UCSD-AML1 (cell line): ENCODE data around the gene NCKAP1.
"Not testable (repeated sequence)": the region's sequence is repeated elsewhere in the genome, so short reads cannot be mapped to it uniquely, and the experiment has no call there.

ENCODE experiments used
- DNase-seq: peaks from one replicate; lab custom pipeline; 2025; ENCODE audit not compliant: unreplicated experiment; lab: John Stamatoyannopoulos, UW

The NCKAP1 gene

DNA sequence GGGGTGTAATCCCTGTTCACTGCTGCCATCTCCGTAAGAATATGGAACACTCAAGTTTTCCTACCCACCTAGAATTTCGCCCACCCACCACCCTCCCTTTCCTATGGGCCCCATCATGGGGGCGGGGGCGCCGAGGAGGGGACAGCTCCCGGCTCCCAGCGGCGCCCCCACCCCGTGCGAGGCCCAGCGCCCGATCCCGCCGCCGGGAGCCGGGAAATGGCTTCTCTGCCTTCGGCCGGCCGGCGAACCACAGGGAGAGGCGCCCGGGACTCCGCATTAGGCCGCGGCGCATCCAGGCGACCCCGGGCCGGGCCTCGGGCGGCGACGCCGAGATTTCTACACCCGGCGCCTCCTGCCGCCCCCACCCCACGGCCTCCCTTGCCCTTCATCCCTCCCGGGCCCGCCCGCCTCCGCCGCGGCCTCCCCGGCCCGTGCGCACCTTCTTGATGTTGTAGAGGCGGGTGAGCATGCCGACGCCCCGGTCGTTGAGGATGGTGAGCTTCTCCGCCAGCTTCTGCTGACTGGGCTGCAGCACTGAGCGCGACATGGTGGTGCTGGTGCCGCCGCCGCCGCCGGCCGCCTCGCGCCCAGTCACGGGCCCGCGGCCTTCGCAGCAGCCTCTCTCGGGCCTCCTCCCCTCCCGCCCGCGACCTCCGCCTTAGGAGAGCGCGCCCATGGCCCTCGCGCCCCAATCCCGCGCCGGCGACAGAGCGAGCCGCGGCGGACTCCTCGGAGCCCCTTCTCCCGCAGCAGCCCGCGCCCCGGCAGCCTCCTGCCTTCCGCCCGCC, 510 bp downstream of the NCKAP1 start:
- DNase-seq, result peak; percentile 54

- no peak for DNase-seq
These were observed 1.1 kb downstream of the NCKAP1 start for GRCh38 chr2:183037074-183037552.

- no peak for DNase-seq
These were observed 2.1 kb downstream of the NCKAP1 start for GRCh38 chr2:183035954-183036669.

GRCh38 chr2:183035298-183035953, 2.8 kb downstream of the NCKAP1 start:
- no peak for DNase-seq

- DNase-seq, result no peak
These were observed 3.5 kb downstream of the NCKAP1 start for GRCh38 chr2:183034806-183035205.

- no peak for DNase-seq
These were observed 4.3 kb downstream of the NCKAP1 start for GRCh38 chr2:183033951-183034350.

- DNase-seq, result no peak
These were observed 6.1 kb downstream of the NCKAP1 start for GRCh38 chr2:183031911-183032794.

DNA sequence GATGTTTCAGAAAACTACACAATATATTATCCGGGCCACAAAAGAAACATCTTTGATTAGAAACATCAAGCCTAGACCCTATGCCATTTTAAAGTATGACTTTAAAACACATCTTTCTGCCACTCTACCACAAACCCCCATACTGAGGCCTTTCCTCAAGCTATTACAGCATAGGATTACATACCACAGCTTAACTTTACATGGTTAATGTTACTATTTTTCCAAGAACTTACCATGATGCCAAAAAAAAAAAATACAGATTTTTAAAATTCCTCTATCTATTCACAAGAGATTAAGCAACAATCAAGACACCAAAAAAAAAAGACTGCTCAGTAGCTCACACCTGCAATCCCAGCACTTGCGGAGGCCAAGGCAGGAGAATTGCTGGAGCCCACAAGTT, 9.0 kb downstream of the NCKAP1 start:
- DNase-seq, result no peak

DNA sequence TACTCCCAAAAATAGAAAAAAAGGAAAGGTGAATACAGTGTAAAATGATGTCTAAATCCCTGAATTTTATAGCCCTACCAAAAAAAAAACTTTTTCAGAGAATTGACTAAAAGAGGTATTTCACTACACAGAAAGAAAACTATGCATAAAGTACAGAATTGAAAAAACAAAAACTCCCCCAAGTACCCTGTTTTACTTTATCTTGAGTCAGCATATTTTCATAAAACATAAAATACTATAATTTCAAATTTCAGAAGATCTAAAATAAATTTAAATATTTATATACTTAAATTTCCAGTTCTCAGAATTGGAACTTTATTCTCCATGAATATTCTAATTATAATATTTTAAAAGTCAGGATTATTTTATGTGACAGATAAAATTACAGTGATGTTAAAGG, 10.1 kb downstream of the NCKAP1 start:
- no peak for DNase-seq

- no peak for DNase-seq
These were observed 10.8 kb downstream of the NCKAP1 start for GRCh38 chr2:183027443-183027842.

GRCh38 chr2:183026424-183026823, 11.8 kb downstream of the NCKAP1 start:
- no peak for DNase-seq

DNA sequence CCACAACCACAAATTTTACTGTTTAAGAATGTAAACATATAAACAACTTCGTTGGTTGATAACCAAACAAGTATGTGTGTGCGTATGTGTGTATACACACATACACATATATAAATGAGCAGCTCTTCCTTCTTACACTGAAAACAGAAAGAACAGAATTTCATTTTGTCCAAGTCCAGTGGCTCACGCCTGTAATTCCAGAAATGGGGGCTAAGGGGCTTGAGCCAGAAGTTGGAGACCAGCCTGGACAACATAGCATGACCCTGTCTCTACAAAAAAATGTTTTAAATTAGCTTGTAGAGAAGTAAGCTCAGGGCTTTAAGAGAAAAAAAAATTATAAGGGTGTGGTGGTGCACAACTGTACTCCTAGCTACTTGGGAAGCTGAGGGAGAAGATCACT, 12.3 kb downstream of the NCKAP1 start:
- no peak for DNase-seq

GRCh38 chr2:183024339-183025095, 13.7 kb downstream of the NCKAP1 start:
- no peak for DNase-seq

DNA sequence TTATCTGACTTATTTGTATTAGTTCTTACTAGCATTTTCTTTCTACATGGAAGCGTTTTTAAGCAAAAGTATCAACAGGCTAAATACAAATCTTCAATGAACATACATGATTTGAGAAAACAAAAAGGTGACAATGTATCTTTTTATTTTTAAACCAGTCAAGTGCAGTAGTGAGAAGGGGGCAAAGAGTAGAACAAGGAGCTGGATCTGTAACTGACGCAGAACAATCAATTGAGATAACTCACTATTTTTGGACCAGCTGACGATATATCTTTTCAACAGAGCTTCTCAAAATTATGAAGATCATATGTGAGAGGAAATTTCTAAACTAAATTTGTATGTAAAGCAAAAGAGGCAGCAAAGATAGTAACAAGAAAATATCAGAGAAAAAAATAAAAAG, 15.5 kb downstream of the NCKAP1 start:
- DNase-seq, result no peak

- no peak for DNase-seq
These were observed 16.6 kb downstream of the NCKAP1 start for GRCh38 chr2:183021613-183022012.

GRCh38 chr2:183019718-183020442, 18.4 kb downstream of the NCKAP1 start:
- DNase-seq, result no peak

DNA sequence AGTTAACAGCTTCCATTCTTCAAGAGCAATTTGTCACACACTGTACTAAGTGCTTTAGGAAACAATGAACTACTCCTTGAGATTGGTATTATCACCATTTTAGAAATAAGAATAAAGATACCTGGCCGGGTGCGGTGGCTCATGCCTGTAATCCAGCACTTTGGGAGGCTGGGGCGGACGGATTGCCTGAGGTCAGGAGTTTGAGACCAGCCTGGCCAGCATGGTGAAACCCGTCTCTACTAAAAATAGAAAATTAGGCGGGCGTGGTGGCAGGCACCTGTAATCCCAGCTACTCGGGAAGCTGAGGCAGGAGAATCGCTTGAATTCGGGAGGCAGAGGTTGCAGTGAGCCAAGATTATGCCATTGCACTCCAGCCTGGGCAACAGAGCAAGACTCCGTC, 20.4 kb downstream of the NCKAP1 start:
- not testable (repeated sequence) for DNase-seq

DNA sequence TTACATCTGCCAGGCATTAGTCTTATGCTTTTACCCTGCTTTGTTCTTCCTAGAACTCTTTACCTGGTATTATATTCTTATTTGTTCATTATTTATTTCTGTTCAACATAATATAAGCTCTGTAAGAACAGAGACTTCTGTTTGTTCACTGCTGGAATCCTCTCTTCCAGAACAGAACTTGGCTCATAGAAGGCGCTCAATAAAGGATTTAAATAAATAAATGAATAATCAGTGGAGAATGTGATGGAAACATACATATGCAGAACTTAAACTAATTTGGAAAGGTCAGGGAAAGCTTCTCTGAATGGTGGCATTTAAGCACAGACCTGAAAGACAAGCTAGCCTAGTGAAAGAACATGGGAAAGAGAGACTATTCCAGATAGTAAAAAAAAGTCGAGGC, 24.3 kb downstream of the NCKAP1 start:
- DNase-seq, result no peak

DNA sequence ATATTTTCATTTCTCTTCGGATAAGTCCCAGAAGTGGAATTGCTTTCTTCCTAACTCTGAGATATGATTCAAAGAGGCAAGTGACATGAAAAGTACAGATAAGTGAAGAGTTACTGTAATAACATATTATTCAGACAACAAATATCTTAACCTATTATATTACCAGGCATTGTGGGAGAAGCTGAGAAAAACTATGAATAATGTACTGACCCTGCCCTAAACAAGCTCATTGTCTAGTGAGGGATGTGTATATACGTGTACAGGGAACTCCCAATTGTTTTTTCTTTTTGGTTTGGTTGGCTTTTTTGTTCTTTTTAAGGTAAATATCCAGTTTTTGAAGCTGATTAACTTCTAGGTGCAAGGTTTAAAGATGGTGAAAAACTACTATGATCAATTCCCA, 26.5 kb downstream of the NCKAP1 start:
- DNase-seq, result no peak

- DNase-seq, result peak; percentile 4
These were observed 28.1 kb downstream of the NCKAP1 start for GRCh38 chr2:183010112-183010511.
